CD14-positive monocyte (primary cell): Measurements from ENCODE around the gene DKK2. TPM values are rescaled to one million over a fixed set of nuclear protein-coding genes. Genes with fewer than 3 reads are reported as not detected.

Source experiments
- DNase-seq, 3 donors: peaks; one replicate each; pipeline ENCODE4 v3.0.0-alpha.2; 2011 to 2022
- H2AFZ ChIP-seq: 2 replicates; pipeline ENCODE4 v1.6.0; 2012; ENCODE audit warnings: mild to moderate bottlenecking, low read depth, low read length, inconsistent platforms; ENCODE audit not compliant: insufficient read depth, poor library complexity, severe bottlenecking
- H3K27ac ChIP-seq, 2 donors: 1 replicate in 1 of 2; 2 replicates in 1 of 2; pipeline ENCODE4 v1.5.1; 2012 to 2013; ENCODE audit warnings: low read length in 2 of 2, control low read depth in 1 of 2, inconsistent platforms in 1 of 2, low read depth in 1 of 2, mild to moderate bottlenecking in 1 of 2
- H3K27me3 ChIP-seq, 2 donors: one replicate each; pipeline versions ENCODE4 v1.6.0 to v1.6.1; 2011 to 2013; ENCODE audit warnings: low read length in 2 of 2; ENCODE audit not compliant: control insufficient read depth in 2 of 2, insufficient read depth in 2 of 2
- H3K36me3 ChIP-seq, 2 donors: replicated peaks in 1 of 2; 1 replicate in 1 of 2; 2 replicates in 1 of 2; pipeline versions ENCODE4 v1.5.1 to v1.6.1; 2012 to 2013; ENCODE audit warnings: low read length in 2 of 2, control low read depth in 1 of 2, inconsistent platforms in 1 of 2, mild to moderate bottlenecking in 1 of 2; ENCODE audit not compliant: insufficient read depth in 2 of 2, control insufficient read depth in 1 of 2
- H3K4me1 ChIP-seq, 2 donors: 1 replicate in 1 of 2; 2 replicates in 1 of 2; pipeline versions ENCODE4 v1.5.1 to v1.6.1; 2012 to 2013; ENCODE audit warnings: low read length in 2 of 2, control low read depth in 1 of 2, inconsistent platforms in 1 of 2, mild to moderate bottlenecking in 1 of 2, moderate library complexity in 1 of 2; ENCODE audit not compliant: insufficient read depth in 2 of 2, control insufficient read depth in 1 of 2
- H3K4me2 ChIP-seq: replicated peaks from 2 replicates; pipeline ENCODE3; 2012; ENCODE audit warnings: low read length, moderate library complexity, mild to moderate bottlenecking; ENCODE audit not compliant: poor library complexity, severe bottlenecking; ENCODE audit errors: extremely low read depth
- H3K4me3 ChIP-seq, 3 experiments: fragments of 200-600 bp in 1 of 3; sonication (generic) in 1 of 3; replicated peaks in 1 of 3; 1 replicate in 2 of 3; 2 replicates in 1 of 3; pipeline ENCODE4 v1.5.1; 2011 to 2013; ENCODE audit warnings: low read length in 3 of 3, mild to moderate bottlenecking in 3 of 3, control low read depth in 2 of 3, low read depth in 2 of 3, inconsistent platforms in 1 of 3, moderate library complexity in 1 of 3
- H3K79me2 ChIP-seq: 2 replicates; pipeline ENCODE4 v1.6.0; 2012; ENCODE audit warnings: mild to moderate bottlenecking, control low read depth, inconsistent platforms, low read length, moderate library complexity; ENCODE audit not compliant: insufficient read depth
- H3K9ac ChIP-seq: 2 replicates; pipeline ENCODE4 v1.6.0; 2017; ENCODE audit warnings: low read length, mild to moderate bottlenecking; ENCODE audit not compliant: insufficient read depth, poor library complexity, severe bottlenecking
- H3K9me3 ChIP-seq, 2 donors: replicated peaks in 1 of 2; 1 replicate in 1 of 2; 2 replicates in 1 of 2; pipeline versions ENCODE4 v1.5.1 to v1.6.1; 2012 to 2013; ENCODE audit warnings: low read length in 2 of 2, control low read depth in 1 of 2; ENCODE audit not compliant: control insufficient read depth in 1 of 2, insufficient read depth in 1 of 2
- H4K20me1 ChIP-seq: 2 replicates; pipeline ENCODE4 v1.6.0; 2012; ENCODE audit warnings: mild to moderate bottlenecking, low read length, control low read depth, moderate library complexity; ENCODE audit not compliant: insufficient read depth
- H3K27ac Mint-ChIP-seq, 7 donors: one replicate each; pipeline ENCODE4 v1.8.0; 2020; ENCODE audit warnings: mild to moderate bottlenecking in 7 of 7, mixed read lengths in 7 of 7, moderate library complexity in 6 of 7, inconsistent platforms in 2 of 7
- H3K27me3 Mint-ChIP-seq, 3 donors: one replicate each; pipeline ENCODE4 v1.8.0; 2021 to 2022; ENCODE audit warnings: low read depth in 3 of 3, mild to moderate bottlenecking in 3 of 3, mixed read lengths in 3 of 3, moderate library complexity in 3 of 3, inconsistent platforms in 1 of 3
- H3K36me3 Mint-ChIP-seq, 2 donors: one replicate each; pipeline ENCODE4 v1.8.0; 2020; ENCODE audit warnings: mixed read lengths in 2 of 2, inconsistent platforms in 1 of 2, mild to moderate bottlenecking in 1 of 2
- H3K4me1 Mint-ChIP-seq: one replicate; pipeline ENCODE4 v1.8.0; 2020; ENCODE audit warnings: mild to moderate bottlenecking, mixed read lengths
- H3K4me3 Mint-ChIP-seq, 2 donors: one replicate each; pipeline ENCODE4 v1.8.0; 2020; ENCODE audit warnings: mild to moderate bottlenecking in 2 of 2, mixed read lengths in 2 of 2, moderate library complexity in 1 of 2
- H3K9me3 Mint-ChIP-seq, 7 donors: one replicate each; pipeline ENCODE4 v1.8.0; 2020 to 2022; ENCODE audit warnings: mixed read lengths in 7 of 7, mild to moderate bottlenecking in 6 of 7, moderate library complexity in 6 of 7, inconsistent platforms in 2 of 7
- WGBS: methylation state at CpG from one replicate; pipeline ENCODE4 v1.1.5; 2013; ENCODE audit warnings: missing lambda C conversion rate; ENCODE audit not compliant: insufficient coverage; 5-methylcytosine and 5-hydroxymethylcytosine counted together
- intact Hi-C, 2 donors: fragments of 100-400 bp; cut with micrococcal nuclease; formaldehyde crosslinking; loops; one replicate each; pipeline versions ENCODE4 v1.15.0 to v1.15.1; 2023
- polyA plus RNA-seq, 3 donors: library from polyadenylated mRNA; depleted of rRNA in 1 of 3; unstranded in 2 of 3; stranded (reverse) in 1 of 3; fragments of 300-500 nt in 2 of 3; fragments of >200 nt in 1 of 3; fragmentation: Illumina TruSeq in 2 of 3; gene quantifications; 1 replicate in 2 of 3; 2 replicates in 1 of 3; pipeline ENCODE4 v1.2.3, GENCODE V29; 2012 to 2021
- TF ChIP-seq, protein P1 (sequence below): fragments of 200-600 bp; IDR thresholded peaks from one replicate; pipeline ENCODE4 v1.8.0; 2022; ENCODE audit warnings: antibody characterized with exemption, mild to moderate bottlenecking

Gene DKK2
- polyA plus RNA-seq, 3 donors = not detected

DNA sequence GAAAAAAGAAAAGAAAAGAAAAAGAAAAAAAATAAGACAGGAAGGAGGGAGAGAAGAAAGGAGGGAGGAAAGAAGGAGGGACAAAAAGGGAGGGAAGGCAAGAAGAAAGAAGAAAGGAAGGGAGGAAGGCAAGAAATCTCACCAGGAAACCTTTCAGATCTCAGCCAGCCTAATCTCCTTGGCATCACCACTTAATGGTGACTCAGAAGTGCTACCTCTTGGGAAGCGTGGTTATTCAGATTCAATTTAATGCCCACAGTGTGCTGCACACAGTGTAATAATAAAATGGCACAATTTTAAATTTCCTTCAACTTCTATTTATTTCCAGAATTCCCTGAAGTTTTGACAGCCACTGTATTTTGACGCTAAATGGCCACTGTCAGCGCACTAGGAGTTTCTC is 50.3 kb downstream of the DKK2 start:
- Mint-ChIP-seq H3K4me1 (no peaks in the 10 kb centered on the region), H3K27ac (no peak overlapping the region), H3K36me3 (no peaks in the 10 kb centered on the region), H3K9me3 (peaks cover 0 to 8% (median 2%) of the 10 kb centered on the region in 7 donors), H3K4me3 (no peak overlapping the region), H3K27me3 (peaks cover 0 to 3% (median 1%) of the 10 kb centered on the region in 3 donors)
- Histone ChIP-seq H3K4me1 (no peaks in the 10 kb centered on the region), H4K20me1 (no peaks in the 10 kb centered on the region), H3K27ac (no peak overlapping the region), H3K79me2 (no peaks in the 10 kb centered on the region), H2AFZ (no peak overlapping the region), H3K9ac (no peak overlapping the region), H3K4me2 (no peak overlapping the region), H3K36me3 (no peaks in the 10 kb centered on the region), H3K4me3 (no peak overlapping the region), H3K27me3 (no peaks in the 10 kb centered on the region), H3K9me3 (no peaks in the 10 kb centered on the region)
- intact Hi-C loops = no loop called here
- DNase-seq = no peak
- no CpG with 5 or more reads among the region's 3 CpGs for WGBS
- TF ChIP-seq, protein P1, sequence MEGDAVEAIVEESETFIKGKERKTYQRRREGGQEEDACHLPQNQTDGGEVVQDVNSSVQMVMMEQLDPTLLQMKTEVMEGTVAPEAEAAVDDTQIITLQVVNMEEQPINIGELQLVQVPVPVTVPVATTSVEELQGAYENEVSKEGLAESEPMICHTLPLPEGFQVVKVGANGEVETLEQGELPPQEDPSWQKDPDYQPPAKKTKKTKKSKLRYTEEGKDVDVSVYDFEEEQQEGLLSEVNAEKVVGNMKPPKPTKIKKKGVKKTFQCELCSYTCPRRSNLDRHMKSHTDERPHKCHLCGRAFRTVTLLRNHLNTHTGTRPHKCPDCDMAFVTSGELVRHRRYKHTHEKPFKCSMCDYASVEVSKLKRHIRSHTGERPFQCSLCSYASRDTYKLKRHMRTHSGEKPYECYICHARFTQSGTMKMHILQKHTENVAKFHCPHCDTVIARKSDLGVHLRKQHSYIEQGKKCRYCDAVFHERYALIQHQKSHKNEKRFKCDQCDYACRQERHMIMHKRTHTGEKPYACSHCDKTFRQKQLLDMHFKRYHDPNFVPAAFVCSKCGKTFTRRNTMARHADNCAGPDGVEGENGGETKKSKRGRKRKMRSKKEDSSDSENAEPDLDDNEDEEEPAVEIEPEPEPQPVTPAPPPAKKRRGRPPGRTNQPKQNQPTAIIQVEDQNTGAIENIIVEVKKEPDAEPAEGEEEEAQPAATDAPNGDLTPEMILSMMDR = no peak

DNA sequence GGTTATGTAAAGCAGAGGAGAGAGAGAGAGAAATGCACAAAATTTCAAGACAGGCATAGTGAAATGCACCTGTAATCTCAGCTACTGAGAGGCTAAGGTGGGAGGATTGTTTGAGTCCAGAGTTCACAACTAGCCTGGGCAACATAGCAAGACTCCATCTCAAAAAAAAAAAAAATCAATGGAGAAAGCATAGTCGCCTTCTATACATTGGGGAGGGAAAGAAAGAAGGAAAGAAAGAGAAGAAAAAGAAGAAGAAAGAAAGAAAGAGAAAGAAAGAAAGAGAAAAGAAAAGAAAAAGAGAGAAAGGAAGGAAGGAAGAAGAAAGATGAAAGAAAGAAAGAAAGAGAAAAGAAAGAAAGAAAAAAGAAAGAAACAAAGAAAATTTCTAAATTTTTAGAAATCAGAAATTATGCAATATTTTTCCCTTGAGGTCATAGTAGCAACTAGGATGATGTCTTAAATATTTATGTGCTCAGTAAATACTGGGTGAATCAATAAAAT is 53.4 kb downstream of the DKK2 start:
- Mint-ChIP-seq H3K27me3 (peaks cover 0 to 3% (median 1%) of the 10 kb centered on the region in 3 donors), H3K4me1 (no peaks in the 10 kb centered on the region)
- H3K27me3 ChIP-seq = no peaks in the 10 kb centered on the region

More for the DNA sequence above, 53.4 kb downstream of the DKK2 start:
- no peak for DNase-seq
- Histone ChIP-seq H3K9me3 (no peaks in the 10 kb centered on the region), H3K27ac (no peak overlapping the region), H3K36me3 (no peaks in the 10 kb centered on the region), H3K4me2 (no peak overlapping the region), H4K20me1 (no peaks in the 10 kb centered on the region), H3K4me1 (no peaks in the 10 kb centered on the region), H3K9ac (no peak overlapping the region), H3K79me2 (no peaks in the 10 kb centered on the region), H2AFZ (no peak overlapping the region), H3K4me3 (no peak overlapping the region)
- Mint-ChIP-seq H3K9me3 (peaks cover 0 to 8% (median 4%) of the 10 kb centered on the region in 7 donors), H3K4me3 (no peak overlapping the region), H3K36me3 (no peaks in the 10 kb centered on the region), H3K27ac (no peak overlapping the region)
- WGBS = no CpG with 5 or more reads among the region's 1 CpG
- TF ChIP-seq, protein P1 = no peak
- intact Hi-C loops = no loop called here
